H1 (cell line): ENCODE measurements around the gene PPM1G. TPM values are rescaled to one million over a fixed set of nuclear protein-coding genes. Genes with fewer than 3 reads are reported as not detected.

Experiments used
- CTCF ChIA-PET: fragments of 300-600 bp; sonication (Branson Sonifier 250); formaldehyde crosslinking; loops from one replicate; lab custom pipeline; 2021; ENCODE audit not compliant: partially characterized antibody; lab: Charles Lee
- POLR2A ChIA-PET: fragments of 300-600 bp; sonication (Branson Sonifier 250); formaldehyde crosslinking; loops from one replicate; lab custom pipeline; 2021; ENCODE audit warnings: inconsistent platforms; ENCODE audit not compliant: partially characterized antibody; lab: Charles Lee
- DNase-seq, 2 experiments: peaks; one replicate each; pipeline versions ENCODE4 v3.0.0 to v3.0.0-alpha.2; 2010 to 2022; ENCODE audit warnings: low spot score in 2 of 2, low read depth in 1 of 2, mixed read lengths in 1 of 2
- FAIRE-seq: peaks from 2 replicates; lab custom pipeline; 2011; peaks lifted over from hg19 to GRCh38; lab: Jason Lieb, UNC
- H2AFZ ChIP-seq: 2 replicates; pipeline ENCODE4 v1.8.1; 2012; ENCODE audit warnings: low read length, inconsistent platforms
- H2AK5ac ChIP-seq: 2 replicates; pipeline ENCODE4 v1.6.1; 2013; ENCODE audit warnings: low read depth, low read length
- H2BK120ac ChIP-seq: replicated peaks from 2 replicates; pipeline ENCODE3; 2013; ENCODE audit warnings: low read depth, low read length, inconsistent platforms
- H2BK12ac ChIP-seq: 2 replicates; pipeline ENCODE4 v1.6.1; 2013; ENCODE audit warnings: low read depth, low read length
- H2BK15ac ChIP-seq: 2 replicates; pipeline ENCODE4 v1.6.1; 2013; ENCODE audit warnings: low read length
- H2BK20ac ChIP-seq: 2 replicates; pipeline ENCODE4 v1.6.1; 2013; ENCODE audit warnings: low read length
- H2BK5ac ChIP-seq: 2 replicates; pipeline ENCODE4 v1.6.1; 2013; ENCODE audit warnings: low read depth, low read length
- H3K14ac ChIP-seq: 2 replicates; pipeline ENCODE4 v1.6.1; 2013; ENCODE audit warnings: inconsistent platforms; ENCODE audit not compliant: insufficient read length
- H3K18ac ChIP-seq: 2 replicates; pipeline ENCODE4 v1.6.1; 2013; ENCODE audit warnings: low read length; ENCODE audit errors: extremely low read depth
- H3K23ac ChIP-seq: 2 replicates; pipeline ENCODE4 v1.6.1; 2013; ENCODE audit warnings: inconsistent platforms; ENCODE audit not compliant: insufficient read length
- H3K23me2 ChIP-seq: 2 replicates; pipeline ENCODE4 v1.6.1; 2013; ENCODE audit warnings: low read depth, low read length
- H3K27ac ChIP-seq: 2 replicates; pipeline ENCODE4 v1.6.1; 2011; ENCODE audit warnings: low read depth, low read length, inconsistent platforms
- H3K27me3 ChIP-seq, 4 experiments: replicated peaks in 1 of 4; 1 replicate in 1 of 4; 2 replicates in 3 of 4; pipeline versions ENCODE4 v1.6.1 to v1.8.1; 2011 to 2013; ENCODE audit warnings: low read length in 3 of 4, mild to moderate bottlenecking in 3 of 4, inconsistent platforms in 2 of 4, mixed read lengths in 2 of 4, moderate library complexity in 1 of 4; ENCODE audit not compliant: control insufficient read depth in 3 of 4, insufficient read depth in 3 of 4; ENCODE audit errors: extremely low read depth in 1 of 4
- H3K36me3 ChIP-seq, 4 experiments: 2 replicates each; pipeline versions ENCODE4 v1.6.1 to v1.8.1; 2011 to 2013; ENCODE audit warnings: mild to moderate bottlenecking in 4 of 4, low read length in 3 of 4, moderate library complexity in 2 of 4, control low read depth in 1 of 4, inconsistent platforms in 1 of 4; ENCODE audit not compliant: insufficient read depth in 4 of 4, control insufficient read depth in 2 of 4
- H3K4ac ChIP-seq: replicated peaks from 2 replicates; pipeline ENCODE3; 2013; ENCODE audit warnings: low read length, low read depth, mixed read lengths, inconsistent platforms; ENCODE audit not compliant: insufficient read length
- H3K4me1 ChIP-seq, 4 experiments: replicated peaks in 1 of 4; 1 replicate in 1 of 4; 2 replicates in 3 of 4; pipeline versions ENCODE4 v1.6.1 to v1.8.1; 2011 to 2013; ENCODE audit warnings: low read length in 3 of 4, inconsistent platforms in 2 of 4, mixed read lengths in 1 of 4; ENCODE audit not compliant: insufficient read depth in 4 of 4, control insufficient read depth in 3 of 4
- H3K4me2 ChIP-seq, 2 experiments: 2 replicates each; pipeline versions ENCODE4 v1.6.1 to v1.8.1; 2011 to 2013; ENCODE audit warnings: low read depth in 2 of 2, low read length in 2 of 2, control low read depth in 1 of 2, inconsistent platforms in 1 of 2, mild to moderate bottlenecking in 1 of 2; ENCODE audit not compliant: insufficient read depth in 1 of 2
- H3K4me3 ChIP-seq, 4 experiments: fragments of 200-600, 300-600 bp in 1 of 4; sonication (generic), shearing (Covaris generic), sonication (Bioruptor Twin) in 1 of 4; 2 replicates each; pipeline versions ENCODE4 v1.5.1 to v1.8.1; 2011 to 2016; ENCODE audit warnings: low read length in 4 of 4, low read depth in 3 of 4, control low read depth in 2 of 4, inconsistent platforms in 2 of 4, mild to moderate bottlenecking in 2 of 4, mixed read lengths in 1 of 4, moderate library complexity in 1 of 4; ENCODE audit not compliant: insufficient read depth in 2 of 4; ENCODE audit errors: extremely low read depth in 1 of 4
- H3K56ac ChIP-seq: replicated peaks from 2 replicates; pipeline ENCODE3; 2013; ENCODE audit warnings: low read depth, mild to moderate bottlenecking, mixed read lengths, low read length, inconsistent platforms; ENCODE audit not compliant: insufficient read length
- H3K79me1 ChIP-seq: 2 replicates; pipeline ENCODE4 v1.6.1; 2013; ENCODE audit warnings: low read depth, low read length, control low read depth
- H3K79me2 ChIP-seq, 2 experiments: 2 replicates each; pipeline versions ENCODE4 v1.6.1 to v1.8.1; 2012 to 2013; ENCODE audit warnings: low read length in 2 of 2, mild to moderate bottlenecking in 2 of 2, inconsistent platforms in 1 of 2; ENCODE audit not compliant: insufficient read depth in 2 of 2, control insufficient read depth in 1 of 2
- H3K9ac ChIP-seq, 4 experiments: replicated peaks in 1 of 4; 1 replicate in 1 of 4; 2 replicates in 3 of 4; pipeline versions ENCODE4 v1.6.1 to v1.8.1; 2011 to 2013; ENCODE audit warnings: low read depth in 3 of 4, low read length in 3 of 4, control low read depth in 2 of 4, mild to moderate bottlenecking in 2 of 4, moderate library complexity in 2 of 4, inconsistent platforms in 1 of 4; ENCODE audit errors: extremely low read depth in 1 of 4
- H3K9me3 ChIP-seq, 2 experiments: 2 replicates each; pipeline versions ENCODE4 v1.6.1 to v1.8.1; 2012 to 2013; ENCODE audit warnings: mild to moderate bottlenecking in 2 of 2, moderate library complexity in 2 of 2, control low read depth in 1 of 2, inconsistent platforms in 1 of 2, low read depth in 1 of 2, low read length in 1 of 2, mixed read lengths in 1 of 2; ENCODE audit not compliant: insufficient read depth in 2 of 2
- H4K20me1 ChIP-seq, 2 experiments: replicated peaks in 1 of 2; 2 replicates each; pipeline versions ENCODE3 to v1.8.1; 2011 to 2013; ENCODE audit warnings: inconsistent platforms in 2 of 2, low read length in 2 of 2, mild to moderate bottlenecking in 1 of 2; ENCODE audit not compliant: insufficient read depth in 2 of 2, control insufficient read depth in 1 of 2
- H4K5ac ChIP-seq: 2 replicates; pipeline ENCODE4 v1.6.1; 2013; ENCODE audit warnings: low read length, low read depth, mixed read lengths, inconsistent platforms; ENCODE audit not compliant: insufficient read length
- H4K8ac ChIP-seq: 2 replicates; pipeline ENCODE4 v1.8.0; 2013; ENCODE audit warnings: mild to moderate bottlenecking, moderate library complexity, low read length, inconsistent platforms; ENCODE audit not compliant: insufficient read depth; ENCODE audit errors: extremely low read depth
- H4K91ac ChIP-seq: replicated peaks from 2 replicates; pipeline ENCODE3; 2013; ENCODE audit warnings: low read length, mixed read lengths, inconsistent platforms; ENCODE audit not compliant: insufficient read length
- ASH2L ChIP-seq: fragments of 200-600, 300-600 bp; sonication (generic); IDR thresholded peaks from one replicate; pipeline ENCODE4 v1.7.1; 2017; ENCODE audit warnings: low read length
- KDM5A ChIP-seq: fragments of 200-600 bp; IDR thresholded peaks from 2 replicates; pipeline ENCODE4 v1.7.1; 2012; ENCODE audit warnings: mild to moderate bottlenecking, low read length, inconsistent platforms, mixed read lengths
- RBBP5 ChIP-seq: IDR thresholded peaks from 2 replicates; pipeline ENCODE4 v1.7.1; 2012; ENCODE audit warnings: low read depth, mild to moderate bottlenecking, inconsistent platforms, low read length, moderate library complexity, borderline replicate concordance
- RXRA ChIP-seq: IDR thresholded peaks from 2 replicates; pipeline ENCODE4 v1.6.1; 2011; ENCODE audit warnings: low read depth, mild to moderate bottlenecking, low read length, moderate library complexity; ENCODE audit not compliant: insufficient read depth
- SIN3A ChIP-seq, 2 experiments: IDR thresholded peaks in 1 of 2; conservative IDR thresholded peaks in 1 of 2; 2 replicates each; pipeline ENCODE4 v1.6.1; 2011 to 2012; ENCODE audit warnings: low read length in 2 of 2, improper control_type of control experiment in 1 of 2, low read depth in 1 of 2, mild to moderate bottlenecking in 1 of 2
- SP4 ChIP-seq: IDR thresholded peaks from 2 replicates; pipeline ENCODE4 v1.6.1; 2012; ENCODE audit warnings: low read length, inconsistent platforms
- WGBS, 2 experiments: shearing (Covaris generic) in 1 of 2; methylation state at CpG; one replicate each; pipeline versions ENCODE4 v1.1.6 to v1.1.7; 2013 to 2015; ENCODE audit warnings: low lambda C conversion rate in 2 of 2, mixed read lengths in 2 of 2, inconsistent platforms in 1 of 2, low coverage in 1 of 2, missing lambda C conversion rate in 1 of 2; ENCODE audit not compliant: insufficient replicate concordance in 2 of 2, insufficient coverage in 1 of 2, insufficient read length in 1 of 2; ENCODE audit errors: extremely low coverage in 1 of 2, missing lambda C conversion rate in 1 of 2; 5-methylcytosine and 5-hydroxymethylcytosine counted together
- polyA plus RNA-seq, 7 experiments: library from polyadenylated mRNA; depleted of rRNA in 3 of 7; stranded (reverse) in 5 of 7; unstranded in 2 of 7; fragments of >200 nt in 5 of 7; fragments of 200-250 nt in 2 of 7; gene quantifications; 1 replicate in 5 of 7; 2 replicates in 1 of 7; 4 replicates in 1 of 7; pipeline versions ENCODE4 v1.2.1 to v1.2.3, GENCODE V29; 2011 to 2013; ENCODE audit warnings: missing spikeins in 2 of 7, mixed read lengths in 2 of 7
- total RNA-seq: library from RNA; stranded (reverse); fragmentation: NEBNext Ultra II Directional; extraction: Animal tissue kit (Norgen Biotek cat#: 25700); gene quantifications from 2 replicates; pipeline ENCODE4 v1.2.1, GENCODE V29; 2021

PPM1G gene
- total and polyA plus RNA-seq, 2 of the 8 experiments (the other 6 are each of a cell fraction or from before 2014, with no cell fraction given): 73.3 to 203 TPM

DNA sequence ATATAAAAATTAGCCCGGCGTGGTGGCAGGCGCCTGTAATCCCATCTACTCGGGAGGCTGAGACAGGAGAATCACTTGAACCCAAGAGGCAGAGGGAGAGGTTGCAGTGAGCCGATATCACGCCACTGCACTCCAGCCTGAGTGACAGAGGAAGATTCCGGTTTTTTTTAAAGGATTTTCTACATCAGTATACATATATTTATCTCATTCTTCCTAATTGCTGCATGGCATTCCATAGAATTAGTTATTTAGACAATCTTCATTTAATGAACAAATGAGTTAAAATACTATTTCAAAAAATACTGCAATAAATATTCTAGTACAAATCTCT is 54.8 kb downstream of the PPM1G start:
- Histone ChIP-seq H3K79me1 (no peaks in the 10 kb centered on the region; the same call in 1 of the 2 replicates), H2AFZ (no peak overlapping the region), H3K4ac (no peak overlapping the region), H3K14ac (no peak overlapping the region), H3K23me2 (no peaks in the 10 kb centered on the region), H3K9me3 (no peaks in the 10 kb centered on the region), H3K56ac (no peak overlapping the region), H3K9ac (no peak overlapping the region), H4K8ac (no peak overlapping the region), H4K91ac (no peak overlapping the region), H4K5ac (no peak overlapping the region), H3K4me1 (peaks cover 0 to 12% (median 4%) of the 10 kb centered on the region in 4 experiments; a peak in 4 of 7 replicates), H3K23ac (no peak overlapping the region), H3K4me2 (peak overlapping the region in 1 of 2 experiments; percentile 62; a peak in 1 of 4 replicates), H3K4me3 (peak overlapping the region in 1 of 4 experiments; percentile 86; a peak in 1 of 8 replicates), H2BK15ac (no peak overlapping the region), H2BK120ac (no peak overlapping the region), H3K79me2 (peaks cover 11 to 78% of the 10 kb centered on the region in 2 experiments; a peak in 3 of 4 replicates), H4K20me1 (peaks cover 3% of the 10 kb centered on the region in 2 experiments), H3K18ac (no peak overlapping the region), H3K36me3 (peaks cover 0 to 5% (median 3%) of the 10 kb centered on the region in 4 experiments; a peak in 3 of 8 replicates), H3K27ac (no peak overlapping the region), H2BK5ac (no peak overlapping the region), H2BK12ac (no peak overlapping the region), H3K27me3 (no peaks in the 10 kb centered on the region), H2BK20ac (no peak overlapping the region), H2AK5ac (no peak overlapping the region)
- ChIA-PET POLR2A (interaction anchor here (1.0 to 9.5 kb wide), 7 partner anchors 11 to 55 kb away, joined by 3 to 135 read pairs (median 8); partner anchors contain the start of genes EIF2B4, MPV17, PPM1G and SNX17), CTCF (interaction anchor here (1.1 to 1.6 kb wide), 3 partner anchors 13 to 75 kb away, joined by 3 to 5 read pairs (median 5); partner anchors contain the start of genes EIF2B4 and SNX17)
- WGBS, 2 experiments: 88% methylated on average over 7 of the region's 7 CpGs; no CpG with 5 or more reads in 1 of the 2 experiments
- no peak for DNase-seq
- no peak for FAIRE-seq
- no peak for TF ChIP-seq RBBP5
- no peak for TF ChIP-seq ASH2L
- TF ChIP-seq RXRA: no peak
- no peak for TF ChIP-seq KDM5A
- no peak for TF ChIP-seq SP4
- TF ChIP-seq SIN3A (conservative IDR thresholded peaks at IDR 0.05 in 1 of 2, IDR thresholded peaks at IDR 0.05 in 1 of 2; ENCODE audit: low read depth in 1 of 2, low read length in 2 of 2): no peak
